A549 (cell line): ENCODE data around the gene PRKD1. TPM values are rescaled to one million over a fixed set of nuclear protein-coding genes. Genes with fewer than 3 reads are reported as not detected.

Experiments
- ATAC-seq, 2 experiments: fragments of 200-7000 bp in 1 of 2; fragments of >200 bp in 1 of 2; cut with Nextera tagmentation in 1 of 2; cut with Tn5 transposase in 1 of 2; 3 replicates each; pipeline versions ENCODE4 v1.8.0 to v1.9.1; 2018 to 2020; ENCODE audit warnings: mild to moderate bottlenecking in 1 of 2, moderate library complexity in 1 of 2
- CTCF ChIA-PET: fragments of 300-600 bp; sonication (Branson Sonifier 250); formaldehyde crosslinking; extraction: SDS; loops from one replicate; lab custom pipeline; 2021; ENCODE audit warnings: antibody characterized with exemption, inconsistent platforms; lab: Yijun Ruan, JAX
- POLR2A ChIA-PET: fragments of 350-600 bp; formaldehyde crosslinking; extraction: SDS; loops from one replicate; lab custom pipeline; 2021; ENCODE audit warnings: antibody characterized with exemption, inconsistent platforms; lab: Yijun Ruan, JAX
- DNase-seq, 2 experiments: peaks; one replicate each; pipeline versions ENCODE4 v3.0.0 to v3.0.0-alpha.2; 2011 to 2016; ENCODE audit warnings: low read depth in 1 of 2, low spot score in 1 of 2
- FAIRE-seq: peaks from 2 replicates; lab custom pipeline; 2011; peaks lifted over from hg19 to GRCh38; lab: Jason Lieb, UNC
- H3K27ac ChIP-seq, 2 experiments: fragments of >200 bp; sonication (Bioruptor Twin); formaldehyde crosslinking; 3 replicates each; pipeline ENCODE4 v1.5.1; 2016 to 2017
- H3K4me1 ChIP-seq: fragments of >200 bp; sonication (Bioruptor Twin); formaldehyde crosslinking; 3 replicates; pipeline ENCODE4 v1.6.1; 2016
- H3K4me2 ChIP-seq: fragments of >200 bp; sonication (Bioruptor Twin); formaldehyde crosslinking; 3 replicates; pipeline ENCODE4 v1.6.1; 2016
- H3K4me3 ChIP-seq: fragments of >200 bp; sonication (Bioruptor Twin); formaldehyde crosslinking; 3 replicates; pipeline ENCODE4 v1.5.1; 2016
- H3K9me3 ChIP-seq: fragments of >200 bp; sonication (Bioruptor Twin); formaldehyde crosslinking; 3 replicates; pipeline ENCODE4 v1.6.1; 2016
- ATOH8 ChIP-seq: fragments of 250-450 bp; sonication (Bioruptor Pico); IDR thresholded peaks from 2 replicates; pipeline ENCODE4 v1.5.0; 2020; ENCODE audit warnings: low read depth, mild to moderate bottlenecking, moderate library complexity
- BCL3 ChIP-seq: fragments of >200 bp; sonication (Bioruptor Twin); formaldehyde crosslinking; IDR thresholded peaks from 3 replicates; pipeline ENCODE4 v1.6.1; 2016
- CBX2 ChIP-seq: fragments of 200-600 bp; sonication (generic); IDR thresholded peaks from 2 replicates; pipeline ENCODE4 v1.6.1; 2016; ENCODE audit warnings: low read depth, mild to moderate bottlenecking, borderline replicate concordance
- CHD2 ChIP-seq: fragments of 150-350 bp; IDR thresholded peaks from 2 replicates; pipeline ENCODE4 v1.6.1; 2014; ENCODE audit warnings: low read length; ENCODE audit not compliant: partially characterized antibody
- EHMT2 ChIP-seq: fragments of 200-600 bp; sonication (generic); IDR thresholded peaks from 2 replicates; pipeline ENCODE4 v1.6.1; 2016; ENCODE audit warnings: antibody characterized with exemption, low read depth, mild to moderate bottlenecking, moderate library complexity
- ELK1 ChIP-seq: fragments of 150-350 bp; IDR thresholded peaks from 2 replicates; pipeline ENCODE4 v1.6.1; 2014; ENCODE audit warnings: low read depth, mild to moderate bottlenecking, low read length
- EP300 ChIP-seq, 2 experiments: fragments of >200 bp; sonication (Bioruptor Twin); formaldehyde crosslinking; IDR thresholded peaks; 2 replicates in 1 of 2; 3 replicates in 1 of 2; pipeline ENCODE4 v1.6.1; 2016 to 2017
- FOSB ChIP-seq: fragments of 250-450 bp; sonication (Bioruptor Pico); IDR thresholded peaks from 2 replicates; pipeline ENCODE4 v1.5.0; 2020; ENCODE audit warnings: mild to moderate bottlenecking, moderate library complexity
- HDAC2 ChIP-seq: fragments of 200-600 bp; sonication (generic); IDR thresholded peaks from 2 replicates; pipeline ENCODE4 v1.6.1; 2016
- HMGXB4 ChIP-seq: fragments of 250-450 bp; sonication (Bioruptor Pico); IDR thresholded peaks from 2 replicates; pipeline ENCODE4 v1.5.0; 2021; ENCODE audit warnings: mild to moderate bottlenecking, moderate library complexity, borderline replicate concordance
- HOXA7 ChIP-seq: fragments of 250-450 bp; sonication (Bioruptor Pico); IDR thresholded peaks from 2 replicates; pipeline ENCODE4 v1.5.0; 2020; ENCODE audit warnings: mild to moderate bottlenecking, moderate library complexity
- HOXB13 ChIP-seq: fragments of 250-450 bp; sonication (Bioruptor Pico); IDR thresholded peaks from 2 replicates; pipeline ENCODE4 v1.5.0; 2020; ENCODE audit warnings: low read depth, mild to moderate bottlenecking, moderate library complexity
- JUN ChIP-seq, 2 experiments: fragments of >200 bp; sonication (Bioruptor Twin); formaldehyde crosslinking; IDR thresholded peaks; 2 replicates in 1 of 2; 3 replicates in 1 of 2; pipeline ENCODE4 v1.6.1; 2016 to 2017
- KDM1A ChIP-seq: fragments of 200-600 bp; sonication (generic); IDR thresholded peaks from 2 replicates; pipeline ENCODE4 v1.6.1; 2016; ENCODE audit warnings: low read depth, mild to moderate bottlenecking
- RAD21 ChIP-seq, 2 experiments: fragments of >200 bp in 1 of 2; sonication (Bioruptor Twin) in 1 of 2; formaldehyde crosslinking in 1 of 2; IDR thresholded peaks in 1 of 2; conservative IDR thresholded peaks in 1 of 2; 2 replicates in 1 of 2; 3 replicates in 1 of 2; pipeline ENCODE4 v1.6.1; 2012 to 2018; ENCODE audit warnings: inconsistent platforms in 1 of 2
- REST ChIP-seq: fragments of 200-600 bp; sonication (generic); IDR thresholded peaks from 2 replicates; pipeline ENCODE4 v1.6.1; 2016; ENCODE audit warnings: antibody characterized with exemption, mild to moderate bottlenecking, moderate library complexity
- RFX5 ChIP-seq: fragments of 450-650 bp; IDR thresholded peaks from 2 replicates; pipeline ENCODE4 v1.7.1; 2014; ENCODE audit warnings: antibody characterized with exemption, mild to moderate bottlenecking, moderate library complexity
- RNF2 ChIP-seq: fragments of 200-600 bp; sonication (generic); IDR thresholded peaks from 2 replicates; pipeline ENCODE4 v1.6.1; 2016; ENCODE audit warnings: low read depth, mild to moderate bottlenecking, antibody characterized with exemption, moderate library complexity, borderline replicate concordance
- SMC3 ChIP-seq: fragments of >200 bp; sonication (Bioruptor Twin); formaldehyde crosslinking; IDR thresholded peaks from 3 replicates; pipeline ENCODE4 v1.6.1; 2018; ENCODE audit warnings: inconsistent platforms
- TFCP2L1 ChIP-seq: fragments of 250-450 bp; sonication (Bioruptor Pico); IDR thresholded peaks from 2 replicates; pipeline ENCODE4 v1.5.0; 2021; ENCODE audit warnings: mild to moderate bottlenecking
- USF2 ChIP-seq: fragments of 450-650 bp; IDR thresholded peaks from 2 replicates; pipeline ENCODE4 v1.6.1; 2014; ENCODE audit warnings: antibody characterized with exemption
- ZNF302 ChIP-seq: fragments of 250-450 bp; sonication (Bioruptor Pico); IDR thresholded peaks from 2 replicates; pipeline ENCODE4 v1.9.0; 2021; ENCODE audit warnings: inconsistent platforms, mild to moderate bottlenecking, moderate library complexity
- WGBS: methylation state at CpG from one replicate; pipeline ENCODE4 v1.1.6; 2017; ENCODE audit errors: missing lambda C conversion rate; 5-methylcytosine and 5-hydroxymethylcytosine counted together
- polyA plus RNA-seq, 4 experiments: library from polyadenylated mRNA; depleted of rRNA in 3 of 4; stranded (reverse); fragments of >200 nt; fragmentation: RNase III in 1 of 4; extraction: RNeasy Plus Mini Kit Qiagen cat#74134 plus additional on column Dnase treatment in 1 of 4; gene quantifications; 2 replicates in 3 of 4; 3 replicates in 1 of 4; pipeline ENCODE4 v1.2.3, GENCODE V29; 2011 to 2017

PRKD1 gene
- polyA plus RNA-seq, 2 of the 4 experiments (the other 2 are of a cell fraction), result 3.0 to 7.8 TPM

- no peak for ATAC-seq
- WGBS, result 59% methylated on average over 2 of the region's 2 CpGs
- CTCF ChIA-PET, result no interaction called here
These were observed 97.8 kb downstream of the PRKD1 start for GRCh38 chr14:29829851-29830250.

GRCh38 chr14:29823816-29824215 lies 103.8 kb downstream of the PRKD1 start:
- WGBS, result 68% methylated on average over 5 of the region's 5 CpGs
- Histone ChIP-seq H3K4me2 (no peak overlapping the region), H3K4me3 (no peak overlapping the region), H3K9me3 (no peaks in the 10 kb centered on the region), H3K27ac (no peak overlapping the region), H3K4me1 (0 out of 3 replicates have a peak, but pooled peaks cover 11% of the 10 kb centered on the region)
- no peak for TF ChIP-seq JUN (IDR thresholded peaks at IDR 0.05)
- no peak for TF ChIP-seq CBX2
- TF ChIP-seq ELK1, result no peak
- no peak for TF ChIP-seq ATOH8 (CRISPR knock-in tag)
- no peak for TF ChIP-seq HMGXB4 (CRISPR knock-in tag)
- TF ChIP-seq BCL3, result no peak
- TF ChIP-seq SMC3, result no peak
- no peak for TF ChIP-seq FOSB (CRISPR knock-in tag)
- TF ChIP-seq RNF2, result no peak
- TF ChIP-seq TFCP2L1, result no peak
- POLR2A ChIA-PET, result no interaction called here
- DNase-seq, result no peak
- CTCF ChIA-PET, result no interaction called here
- no peak for FAIRE-seq
- no peak for ATAC-seq

More at GRCh38 chr14:29829851-29830250, 97.8 kb downstream of the PRKD1 start:
- H3K4me1 ChIP-seq, result no peaks in the 10 kb centered on the region
- no peak for DNase-seq
- POLR2A ChIA-PET, result no interaction called here
- H3K9me3 ChIP-seq, result no peaks in the 10 kb centered on the region
- no peak for FAIRE-seq
- no peak overlapping the region for H3K27ac ChIP-seq
- H3K4me3 ChIP-seq, result no peak overlapping the region
- no peak for TF ChIP-seq HOXB13 (CRISPR knock-in tag)
- TF ChIP-seq ELK1, result no peak
- no peak for TF ChIP-seq USF2
- TF ChIP-seq KDM1A, result no peak
- TF ChIP-seq HOXA7 (CRISPR knock-in tag), result no peak
- no peak for TF ChIP-seq EHMT2
- no peak for TF ChIP-seq EP300 (IDR thresholded peaks at IDR 0.05)
- no peak for TF ChIP-seq RFX5
- no peak for TF ChIP-seq CHD2
- no peak for TF ChIP-seq SMC3
- TF ChIP-seq ZNF302, result no peak
- no peak for TF ChIP-seq RAD21 (conservative IDR thresholded peaks at IDR 0.05 in 1 of 2, IDR thresholded peaks at IDR 0.05 in 1 of 2)
- no peak for TF ChIP-seq HDAC2
- no peak for TF ChIP-seq REST
- H3K4me2 ChIP-seq, result no peak overlapping the region
